Measurements from ENCODE around the gene REM2. TPM values are rescaled to one million over a fixed set of nuclear protein-coding genes. Genes with fewer than 3 reads are reported as not detected.

Gene REM2
- total and polyA plus RNA-seq, 2 of the 4 experiments (the other 2 are of a cell fraction): under 0.01 to 0.07 TPM

DNA sequence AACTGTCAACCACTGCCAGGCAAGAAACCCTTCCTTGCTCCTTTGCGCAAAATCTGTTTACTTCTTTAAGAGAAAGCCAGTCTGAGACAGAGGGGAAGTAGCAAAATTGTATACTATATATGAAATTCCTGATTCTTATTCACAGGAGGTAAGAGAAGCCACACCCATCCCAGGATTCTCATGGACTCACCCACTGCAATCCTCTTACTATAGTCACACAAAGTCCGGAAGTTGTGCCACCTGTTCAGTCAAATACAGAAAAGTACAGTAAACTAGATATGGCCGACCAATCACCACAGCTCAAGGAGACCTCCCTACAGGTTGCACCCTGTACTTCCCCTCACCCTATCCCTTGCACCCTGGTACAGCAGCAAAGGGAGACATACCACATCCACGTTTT lies 43.3 kb downstream of the REM2 start:
- ATAC-seq (ENCODE audit: low read depth) (no peak), DNase-seq (peak; percentile 20)
- H2BK120ac ChIP-seq (ENCODE audit: low read depth, low read length): no peak overlapping the region
- no peak overlapping the region for H4K8ac ChIP-seq (ENCODE audit: low read depth in 2 of 2, low read length in 2 of 2)
- ChIA-PET CTCF (no interaction called here), POLR2A (ENCODE audit: unreplicated experiment) (no interaction called here)
- no peak overlapping the region for H2AK9ac ChIP-seq (replicated peaks; ENCODE audit: low read depth, low read length, poor library complexity)
- H3K27me3 ChIP-seq (ENCODE audit: control insufficient read depth, insufficient read depth, low read length): no peaks in the 10 kb centered on the region
- no peak overlapping the region for H3K4me2 ChIP-seq (ENCODE audit: low read depth, low read length)
- dilution Hi-C loops (cut with HindIII; ENCODE audit: low sequenced_read_pairs, unreplicated experiment) (no loop called here), in situ Hi-C loops (cut with MboI; ENCODE audit: low sequenced_read_pairs) (no loop called here), intact Hi-C loops (cut with micrococcal nuclease) (no loop called here)
- no peak overlapping the region for H3K9ac ChIP-seq (ENCODE audit: low read depth, low read length)
- H3K23ac ChIP-seq (ENCODE audit: low read depth, low read length): no peak overlapping the region
- no peak overlapping the region for H3K4me3 ChIP-seq (ENCODE audit: insufficient read depth, low read depth, low read length)
- no peak overlapping the region for H4K5ac ChIP-seq (ENCODE audit: low read depth, low read length)
- peaks cover 3% of the 10 kb centered on the region; the same call in 1 of the 2 replicates for H3K4me1 ChIP-seq (ENCODE audit: control insufficient read depth, insufficient read depth, low read length)
- no peaks in the 10 kb centered on the region for H4K20me1 ChIP-seq (ENCODE audit: insufficient read depth, low read length)
- H3K79me1 ChIP-seq (ENCODE audit: low read depth in 1 of 2, low read length in 2 of 2): peaks cover 7 to 53% of the 10 kb centered on the region in 2 experiments
- no peak overlapping the region for H3K56ac ChIP-seq (ENCODE audit: extremely low read depth, insufficient read depth, low read length)
- no peak overlapping the region for H2BK15ac ChIP-seq (ENCODE audit: low read depth, low read length)
- H3K9me3 ChIP-seq (ENCODE audit: control insufficient read depth, insufficient read depth, low read length): no peaks in the 10 kb centered on the region
- H3K9me1 ChIP-seq (ENCODE audit: insufficient read depth, low read length): peaks cover 8% of the 10 kb centered on the region; the same call in 1 of the 2 replicates
- no peak overlapping the region for H3K14ac ChIP-seq (replicated peaks; ENCODE audit: low read depth, low read length)
- no peak overlapping the region for H2AK5ac ChIP-seq (ENCODE audit: low read depth, low read length)
- H3K27ac ChIP-seq (ENCODE audit: insufficient read depth, low read length): no peak overlapping the region
- no peak overlapping the region for H3K4ac ChIP-seq (ENCODE audit: low read depth, low read length)
- H3K36me3 ChIP-seq (ENCODE audit: control insufficient read depth, insufficient read depth, low read length): peaks cover 30% of the 10 kb centered on the region
- no peak overlapping the region for H3K18ac ChIP-seq (ENCODE audit: low read depth, low read length)
- WGBS, 2 experiments (ENCODE audit: extremely low coverage in 2 of 2, insufficient read length in 1 of 2): 60% methylated on average over 1 of the region's 4 CpGs; no CpG with 5 or more reads in 1 of the 2 experiments
- no peak overlapping the region for H2BK20ac ChIP-seq (ENCODE audit: low read depth, low read length)
- TF ChIP-seq FOS (IDR thresholded peaks at IDR 0.05; ENCODE audit: low read depth, low read length): no peak
- no peak for TF ChIP-seq MXI1 (IDR thresholded peaks at IDR 0.05; ENCODE audit: borderline replicate concordance, low read depth, low read length)
- TF ChIP-seq NFE2L2 (IDR thresholded peaks at IDR 0.05; ENCODE audit: low read depth, low read length): no peak
- no peak for TF ChIP-seq RAD21 (IDR thresholded peaks at IDR 0.05; ENCODE audit: low read length)
- TF ChIP-seq CHD1 (IDR thresholded peaks at IDR 0.05; ENCODE audit: low read depth, low read length): no peak
- TF ChIP-seq SMC3 (IDR thresholded peaks at IDR 0.05; ENCODE audit: low read depth, low read length): no peak
- TF ChIP-seq, protein P1, sequence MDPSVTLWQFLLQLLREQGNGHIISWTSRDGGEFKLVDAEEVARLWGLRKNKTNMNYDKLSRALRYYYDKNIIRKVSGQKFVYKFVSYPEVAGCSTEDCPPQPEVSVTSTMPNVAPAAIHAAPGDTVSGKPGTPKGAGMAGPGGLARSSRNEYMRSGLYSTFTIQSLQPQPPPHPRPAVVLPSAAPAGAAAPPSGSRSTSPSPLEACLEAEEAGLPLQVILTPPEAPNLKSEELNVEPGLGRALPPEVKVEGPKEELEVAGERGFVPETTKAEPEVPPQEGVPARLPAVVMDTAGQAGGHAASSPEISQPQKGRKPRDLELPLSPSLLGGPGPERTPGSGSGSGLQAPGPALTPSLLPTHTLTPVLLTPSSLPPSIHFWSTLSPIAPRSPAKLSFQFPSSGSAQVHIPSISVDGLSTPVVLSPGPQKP (IDR thresholded peaks at IDR 0.05; ENCODE audit: borderline replicate concordance, low read depth, low read length): no peak
- TF ChIP-seq CTCF (conservative IDR thresholded peaks at IDR 0.05; ENCODE audit: low read depth, low read length): no peak
- no peak for TF ChIP-seq CEBPB (IDR thresholded peaks at IDR 0.05; ENCODE audit: low read depth, low read length)
- no peak for TF ChIP-seq MAFK (IDR thresholded peaks at IDR 0.05; ENCODE audit: low read depth, low read length)
- no peak for TF ChIP-seq MAZ (IDR thresholded peaks at IDR 0.05; ENCODE audit: borderline replicate concordance, low read depth, low read length)
- TF ChIP-seq RCOR1 (IDR thresholded peaks at IDR 0.05; ENCODE audit: insufficient replicate concordance, low read length): no peak
- no peak for TF ChIP-seq BHLHE40 (IDR thresholded peaks at IDR 0.05; ENCODE audit: low read depth, low read length)
- no peak overlapping the region for H4K91ac ChIP-seq (ENCODE audit: insufficient read depth, low read depth, low read length)
- no peak overlapping the region for H2BK5ac ChIP-seq (ENCODE audit: low read depth, low read length, poor library complexity, severe bottlenecking)
- H2AFZ ChIP-seq (replicated peaks; ENCODE audit: low read length, poor library complexity): no peak overlapping the region
- BruUV-seq (replicated peaks): no TSS peak
